Neural progenitor cell (in vitro differentiated cells): ENCODE measurements around the gene LIPG. TPM values are rescaled to one million over a fixed set of nuclear protein-coding genes. Genes with fewer than 3 reads are reported as not detected.

Source experiments
- DNase-seq: peaks from one replicate; pipeline ENCODE4 v3.0.0-alpha.2; 2016; ENCODE audit warnings: low spot score
- H2AFZ ChIP-seq: fragments of 200-600 bp; sonication (generic); replicated peaks from 2 replicates; pipeline ENCODE4 v1.6.1; 2016; ENCODE audit warnings: antibody characterized with exemption
- H3F3A ChIP-seq: fragments of 200-600 bp; sonication (generic); 2 replicates; pipeline ENCODE4 v1.6.1; 2016; ENCODE audit warnings: antibody characterized with exemption, low read depth
- H3K27ac ChIP-seq: fragments of 200-600 bp; sonication (generic); 2 replicates; pipeline ENCODE4 v1.5.1; 2016; ENCODE audit warnings: mild to moderate bottlenecking
- H3K27me3 ChIP-seq: fragments of 200-600 bp; sonication (generic); 2 replicates; pipeline ENCODE4 v1.6.1; 2016; ENCODE audit warnings: mild to moderate bottlenecking, moderate library complexity
- H3K36me3 ChIP-seq: fragments of 200-600 bp; sonication (generic); 2 replicates; pipeline ENCODE4 v1.5.1; 2016
- H3K4me1 ChIP-seq: fragments of 200-600 bp; sonication (generic); 2 replicates; pipeline ENCODE4 v1.6.1; 2016; ENCODE audit warnings: mixed run types
- H3K4me2 ChIP-seq: fragments of 200-600 bp; sonication (generic); 2 replicates; pipeline ENCODE4 v1.6.1; 2016
- H3K4me3 ChIP-seq: fragments of 200-600 bp; sonication (generic); 2 replicates; pipeline ENCODE4 v1.5.1; 2016
- H3K79me2 ChIP-seq: fragments of 200-600 bp; sonication (generic); 2 replicates; pipeline ENCODE4 v1.6.1; 2016; ENCODE audit warnings: low read depth
- H3K9ac ChIP-seq: fragments of 200-600 bp; sonication (generic); 2 replicates; pipeline ENCODE4 v1.6.1; 2016
- H3K9me3 ChIP-seq: fragments of 200-600 bp; sonication (generic); 2 replicates; pipeline ENCODE4 v1.5.1; 2016; ENCODE audit warnings: low read depth
- H4K20me1 ChIP-seq: fragments of 200-600 bp; sonication (generic); 2 replicates; pipeline ENCODE4 v1.6.1; 2016; ENCODE audit warnings: low read depth
- H3K27ac Mint-ChIP-seq: 3 replicates; pipeline ENCODE4 v1.8.0; 2021; ENCODE audit warnings: mixed read lengths
- H3K27me3 Mint-ChIP-seq: 2 replicates; pipeline ENCODE4 v1.8.0; 2022; ENCODE audit warnings: low read depth, mild to moderate bottlenecking, inconsistent platforms, moderate library complexity, mixed read lengths; ENCODE audit not compliant: insufficient read depth
- H3K36me3 Mint-ChIP-seq: 3 replicates; pipeline ENCODE4 v1.8.0; 2021; ENCODE audit warnings: mixed read lengths
- H3K4me1 Mint-ChIP-seq: 3 replicates; pipeline ENCODE4 v1.8.0; 2021; ENCODE audit warnings: mixed read lengths
- H3K4me3 Mint-ChIP-seq: 3 replicates; pipeline ENCODE4 v1.8.0; 2021; ENCODE audit warnings: mild to moderate bottlenecking, moderate library complexity, mixed read lengths
- H3K9me3 Mint-ChIP-seq: 3 replicates; pipeline ENCODE4 v1.8.0; 2020; ENCODE audit warnings: mixed read lengths
- CTCF ChIP-seq: fragments of 200-600 bp; sonication (generic); IDR thresholded peaks from 2 replicates; pipeline ENCODE4 v1.5.1; 2017; ENCODE audit warnings: antibody characterized with exemption, mild to moderate bottlenecking
- EZH2 ChIP-seq: fragments of 200-600 bp; sonication (generic); IDR thresholded peaks from 2 replicates; pipeline ENCODE4 v1.6.1; 2017; ENCODE audit warnings: antibody characterized with exemption, mild to moderate bottlenecking, moderate library complexity
- EZH2phosphoT487 ChIP-seq: fragments of 200-600 bp; sonication (generic); IDR thresholded peaks from 2 replicates; pipeline ENCODE4 v1.6.1; 2017; ENCODE audit warnings: antibody characterized with exemption
- total RNA-seq: library from RNA; depleted of rRNA; stranded (reverse); fragments of >200 nt; gene quantifications from 2 replicates; pipeline ENCODE4 v1.2.3, GENCODE V29; 2015; ENCODE audit warnings: low replicate concordance

The LIPG gene
- total RNA-seq, 1 donor from 2014 or later = 3.7 TPM

- peaks cover 15% of the 10 kb centered on the region for H3K27me3 Mint-ChIP-seq
Observed at GRCh38 chr18:49625021-49625691, 63.3 kb downstream of the LIPG start.

GRCh38 chr18:49626842-49627467 lies 65.1 kb downstream of the LIPG start:
- H3K9ac ChIP-seq = no peak overlapping the region
- H3K79me2 ChIP-seq = no peaks in the 10 kb centered on the region
- TF ChIP-seq EZH2phosphoT487 (no peak), EZH2 (no peak), CTCF (no peak)
- no peaks in the 10 kb centered on the region for H3F3A ChIP-seq
- Mint-ChIP-seq H3K9me3 (no peaks in the 10 kb centered on the region), H3K27ac (peak overlapping the region; percentile 22), H3K4me3 (no peak overlapping the region), H3K36me3 (no peaks in the 10 kb centered on the region), H3K4me1 (peaks cover 61% of the 10 kb centered on the region), H3K27me3 (peaks cover 17% of the 10 kb centered on the region)
- no peak overlapping the region for H3K4me3 ChIP-seq
- H3K36me3 ChIP-seq = no peaks in the 10 kb centered on the region
- H3K4me2 ChIP-seq = no peak overlapping the region
- no peaks in the 10 kb centered on the region for H3K27me3 ChIP-seq
- H3K9me3 ChIP-seq = no peaks in the 10 kb centered on the region
- no peak for DNase-seq
- H2AFZ ChIP-seq = no peak overlapping the region
- H3K4me1 ChIP-seq = peaks cover 3% of the 10 kb centered on the region
- no peak overlapping the region for H3K27ac ChIP-seq
- H4K20me1 ChIP-seq = no peaks in the 10 kb centered on the region

More at GRCh38 chr18:49625021-49625691, 63.3 kb downstream of the LIPG start:
- H3K9me3 Mint-ChIP-seq = peaks cover 3% of the 10 kb centered on the region
- Histone ChIP-seq H3K9ac (no peak overlapping the region), H3K27ac (no peak overlapping the region), H3F3A (no peaks in the 10 kb centered on the region), H3K36me3 (no peaks in the 10 kb centered on the region), H3K4me2 (no peak overlapping the region), H3K9me3 (no peaks in the 10 kb centered on the region), H3K27me3 (no peaks in the 10 kb centered on the region), H2AFZ (no peak overlapping the region), H3K4me1 (peaks cover 3% of the 10 kb centered on the region), H3K4me3 (no peak overlapping the region), H4K20me1 (no peaks in the 10 kb centered on the region), H3K79me2 (no peaks in the 10 kb centered on the region)
- H3K4me1 Mint-ChIP-seq = peaks cover 72% of the 10 kb centered on the region
- peak overlapping the region; percentile 6 for H3K4me3 Mint-ChIP-seq
- TF ChIP-seq CTCF (no peak), EZH2 (no peak), EZH2phosphoT487 (no peak)
- no peaks in the 10 kb centered on the region for H3K36me3 Mint-ChIP-seq
- peak overlapping the region; percentile 93 for H3K27ac Mint-ChIP-seq
- no peak for DNase-seq

GRCh38 chr18:49628119-49628518 lies 66.3 kb downstream of the LIPG start:
- no peaks in the 10 kb centered on the region for H3F3A ChIP-seq
- peaks cover 20% of the 10 kb centered on the region for H3K27me3 Mint-ChIP-seq
- no peaks in the 10 kb centered on the region for H3K27me3 ChIP-seq
- peaks cover 59% of the 10 kb centered on the region for H3K4me1 Mint-ChIP-seq
- no peaks in the 10 kb centered on the region for H3K9me3 Mint-ChIP-seq
- no peaks in the 10 kb centered on the region for H3K36me3 ChIP-seq
- TF ChIP-seq EZH2 (no peak), EZH2phosphoT487 (no peak), CTCF (no peak)
- H3K79me2 ChIP-seq = no peaks in the 10 kb centered on the region
- peak overlapping the region; percentile 99 for H3K27ac Mint-ChIP-seq
- peaks cover 3% of the 10 kb centered on the region for H3K4me1 ChIP-seq
- H3K36me3 Mint-ChIP-seq = no peaks in the 10 kb centered on the region
- H3K27ac ChIP-seq = no peak overlapping the region
- DNase-seq = no peak
- no peak overlapping the region for H3K4me3 ChIP-seq
- H3K9ac ChIP-seq = no peak overlapping the region
- H2AFZ ChIP-seq = no peak overlapping the region
- H3K4me3 Mint-ChIP-seq = peak overlapping the region; percentile 28
- H4K20me1 ChIP-seq = no peaks in the 10 kb centered on the region
- H3K9me3 ChIP-seq = no peaks in the 10 kb centered on the region
- H3K4me2 ChIP-seq = no peak overlapping the region
